K562 (cell line): ENCODE measurements around the gene SIRT4.

Experiments
- BHLHE40 ChIP-seq: IDR thresholded peaks from 2 replicates; pipeline ENCODE4 v1.6.1; 2011; ENCODE audit warnings: low read length, improper control_type of control experiment
- E2F5 ChIP-seq: sonication (generic); formaldehyde crosslinking; IDR thresholded peaks from 2 replicates; pipeline ENCODE4 v1.8.0; 2022; ENCODE audit warnings: mild to moderate bottlenecking, missing genetic modification reagents
- HDAC6 ChIP-seq: IDR thresholded peaks from 2 replicates; pipeline ENCODE4 v1.6.1; 2012; ENCODE audit warnings: low read depth, mild to moderate bottlenecking, control low read depth, inconsistent platforms, low read length, moderate library complexity
- HDGF ChIP-seq: fragments of 450-650 bp; IDR thresholded peaks from 2 replicates; pipeline ENCODE4 v1.6.1; 2016
- KLF1 ChIP-seq: fragments of 450-650 bp; IDR thresholded peaks from 2 replicates; pipeline ENCODE4 v1.6.1; 2016; ENCODE audit warnings: missing genetic modification characterization, missing compliant biosample characterization
- NFYB ChIP-seq: IDR thresholded peaks from 2 replicates; pipeline ENCODE4 v1.6.1; 2011; ENCODE audit warnings: mild to moderate bottlenecking, moderate library complexity; ENCODE audit not compliant: insufficient read length; ENCODE audit errors: extremely low read depth
- POLR2AphosphoS5 ChIP-seq: IDR thresholded peaks from 2 replicates; pipeline ENCODE4 v1.6.1; 2011; ENCODE audit warnings: mild to moderate bottlenecking, low read depth, low read length, moderate library complexity; ENCODE audit not compliant: control insufficient read depth, insufficient read depth
- RAD21 ChIP-seq, 2 experiments: fragments of 250-450 bp in 1 of 2; fragments of 450-650 bp in 1 of 2; sonication (Bioruptor Pico) in 1 of 2; formaldehyde crosslinking in 1 of 2; IDR thresholded peaks in 1 of 2; conservative IDR thresholded peaks in 1 of 2; 2 replicates each; pipeline versions ENCODE4 v1.4.0 to v1.8.0; 2020 to 2022; ENCODE audit warnings: mild to moderate bottlenecking in 2 of 2, moderate library complexity in 1 of 2
- TCF3 ChIP-seq: sonication (generic); formaldehyde crosslinking; IDR thresholded peaks from 2 replicates; pipeline ENCODE4 v1.4.0; 2020; ENCODE audit warnings: mild to moderate bottlenecking, missing genetic modification reagents
- ZBTB1 ChIP-seq: sonication (generic); formaldehyde crosslinking; IDR thresholded peaks from 2 replicates; pipeline ENCODE4 v1.8.1; 2023; ENCODE audit warnings: missing genetic modification reagents, low read depth, mild to moderate bottlenecking, borderline replicate concordance

GRCh38 chr12:120290609-120291305 is 11.4 kb upstream of the SIRT4 start:
- TF ChIP-seq HDGF, result no peak
- no peak for TF ChIP-seq POLR2AphosphoS5
- no peak for TF ChIP-seq KLF1 (tag)
- no peak for TF ChIP-seq BHLHE40
- no peak for TF ChIP-seq ZBTB1 (CRISPR knock-in tag)
- no peak for TF ChIP-seq RAD21 (CRISPR knock-in tag; conservative IDR thresholded peaks at IDR 0.05 in 1 of 2, IDR thresholded peaks at IDR 0.05 in 1 of 2)
- TF ChIP-seq NFYB, result no peak
- TF ChIP-seq TCF3 (CRISPR knock-in tag), result no peak
- TF ChIP-seq HDAC6, result no peak
- no peak for TF ChIP-seq E2F5
